AG10803 (cell line): ENCODE results near the gene TUB.

Experiments
- DNase-seq: peaks from one replicate; pipeline ENCODE4 v3.0.0; 2010; ENCODE audit warnings: low read depth
- H3K4me3 ChIP-seq: 2 replicates; pipeline ENCODE4 v1.5.1; 2011; ENCODE audit warnings: mild to moderate bottlenecking, low read length, control low read depth
- TF ChIP-seq, protein P1 (sequence below): conservative IDR thresholded peaks from 2 replicates; pipeline ENCODE4 v1.5.1; 2011; ENCODE audit warnings: mild to moderate bottlenecking, low read length, control low read depth, inconsistent platforms

The TUB gene

GRCh38 chr11:8063324-8063723, 17.7 kb upstream of the TUB start:
- DNase-seq = peak; percentile 52
- TF ChIP-seq, protein P1, sequence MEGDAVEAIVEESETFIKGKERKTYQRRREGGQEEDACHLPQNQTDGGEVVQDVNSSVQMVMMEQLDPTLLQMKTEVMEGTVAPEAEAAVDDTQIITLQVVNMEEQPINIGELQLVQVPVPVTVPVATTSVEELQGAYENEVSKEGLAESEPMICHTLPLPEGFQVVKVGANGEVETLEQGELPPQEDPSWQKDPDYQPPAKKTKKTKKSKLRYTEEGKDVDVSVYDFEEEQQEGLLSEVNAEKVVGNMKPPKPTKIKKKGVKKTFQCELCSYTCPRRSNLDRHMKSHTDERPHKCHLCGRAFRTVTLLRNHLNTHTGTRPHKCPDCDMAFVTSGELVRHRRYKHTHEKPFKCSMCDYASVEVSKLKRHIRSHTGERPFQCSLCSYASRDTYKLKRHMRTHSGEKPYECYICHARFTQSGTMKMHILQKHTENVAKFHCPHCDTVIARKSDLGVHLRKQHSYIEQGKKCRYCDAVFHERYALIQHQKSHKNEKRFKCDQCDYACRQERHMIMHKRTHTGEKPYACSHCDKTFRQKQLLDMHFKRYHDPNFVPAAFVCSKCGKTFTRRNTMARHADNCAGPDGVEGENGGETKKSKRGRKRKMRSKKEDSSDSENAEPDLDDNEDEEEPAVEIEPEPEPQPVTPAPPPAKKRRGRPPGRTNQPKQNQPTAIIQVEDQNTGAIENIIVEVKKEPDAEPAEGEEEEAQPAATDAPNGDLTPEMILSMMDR = no peak
- no peak overlapping the region for H3K4me3 ChIP-seq

DNA sequence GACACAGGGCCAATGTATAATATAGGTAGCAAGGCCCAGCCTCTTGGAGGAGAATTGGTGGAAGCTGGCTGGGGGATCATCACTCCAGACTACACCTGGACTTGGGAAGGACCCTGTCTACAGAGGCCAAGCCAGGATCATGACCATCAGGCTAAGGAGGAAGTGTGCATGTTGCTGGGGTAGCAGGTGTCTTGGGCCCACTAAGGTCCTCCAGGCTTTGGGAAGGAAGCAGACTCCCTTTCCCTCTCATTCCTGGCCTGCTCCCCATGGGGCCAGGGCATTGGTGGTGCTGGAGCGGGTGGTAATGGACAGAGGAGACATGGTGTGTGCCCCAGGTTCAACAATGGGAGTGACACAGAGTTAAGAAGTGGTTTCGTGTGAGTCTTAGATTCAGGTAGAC, 16.0 kb upstream of the TUB start:
- TF ChIP-seq, protein P1 = no peak
- no peak overlapping the region for H3K4me3 ChIP-seq
- no peak for DNase-seq

GRCh38 chr11:8066036-8066910, 14.7 kb upstream of the TUB start:
- no peak overlapping the region for H3K4me3 ChIP-seq
- TF ChIP-seq, protein P1 = no peak
- DNase-seq = no peak

DNA sequence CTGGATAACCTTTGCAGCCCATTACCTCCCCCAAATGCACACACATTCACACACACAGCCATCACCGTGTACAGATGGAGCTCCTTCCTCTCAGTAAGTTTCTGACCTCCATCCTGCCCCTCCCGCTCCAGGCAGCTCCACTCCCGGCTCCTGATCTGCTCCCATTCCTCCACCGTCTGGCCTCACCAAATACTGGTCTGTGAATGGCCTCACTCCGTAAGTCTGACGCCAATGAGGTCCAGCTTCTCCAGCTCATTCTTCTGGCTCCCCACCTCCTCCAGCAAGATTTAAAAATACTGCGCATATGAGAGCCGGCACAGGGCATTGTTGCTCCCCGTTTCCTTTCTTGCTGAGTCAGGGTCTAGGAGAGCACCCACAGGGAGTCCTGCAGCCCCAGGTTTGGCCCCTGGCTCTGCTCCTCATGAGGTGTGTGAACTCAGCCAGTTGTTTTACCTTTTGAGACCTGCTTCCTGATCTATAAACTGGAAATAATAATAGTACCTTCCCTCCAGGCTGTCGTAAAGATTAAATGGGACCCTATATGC, 14.0 kb upstream of the TUB start:
- no peak for DNase-seq
- TF ChIP-seq, protein P1 = no peak

DNA sequence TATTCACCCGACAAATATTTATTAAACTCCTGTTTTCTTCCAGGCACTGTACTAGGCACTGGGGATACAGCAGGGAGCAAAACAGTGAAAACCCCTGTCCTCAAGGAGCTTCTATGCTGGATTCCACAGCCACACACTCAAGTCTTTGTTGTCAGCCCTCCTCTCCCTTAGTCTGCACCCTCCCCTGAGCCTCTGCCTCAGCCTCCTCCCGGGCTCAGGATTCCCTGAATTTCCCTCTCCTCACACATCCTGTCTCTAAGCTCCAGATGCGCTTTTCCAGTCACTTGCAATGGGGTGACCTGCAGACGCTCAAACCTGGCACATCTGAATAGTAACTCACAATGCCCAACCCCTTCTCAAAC, 13.5 kb upstream of the TUB start:
- TF ChIP-seq, protein P1 = no peak
- H3K4me3 ChIP-seq = no peak overlapping the region

More for the DNA sequence above, 14.0 kb upstream of the TUB start:
- no peak overlapping the region for H3K4me3 ChIP-seq

GRCh38 chr11:8067929-8068575, 13.0 kb upstream of the TUB start:
- TF ChIP-seq, protein P1 = no peak
- DNase-seq = no peak
- H3K4me3 ChIP-seq = no peak overlapping the region

More for the DNA sequence above, 13.5 kb upstream of the TUB start:
- no peak for DNase-seq
